HG02938 (cell line): Measurements from ENCODE around the gene CFB.
"Not testable (repeated sequence)": the region's sequence is repeated elsewhere in the genome, so short reads cannot be mapped to it uniquely, and the experiment has no call there.

Experiments used
- ATAC-seq: cut with Tn5 transposase; IDR thresholded peaks from one replicate; pipeline ENCODE4 v1.9.1; 2021; ENCODE audit warnings: mild to moderate bottlenecking, moderate library complexity; ENCODE audit not compliant: unreplicated experiment

Gene CFB

GRCh38 chr6:31945507-31946369 lies at the start of gene CFB:
TSS of gene CFB (plus strand) at chr6:31946095. CDS start at chr6:31946222, 127 bp downstream.
- ATAC-seq: no peak

GRCh38 chr6:31896493-31896855 lies 49.4 kb upstream of the CFB start:
- no peak for ATAC-seq

DNA sequence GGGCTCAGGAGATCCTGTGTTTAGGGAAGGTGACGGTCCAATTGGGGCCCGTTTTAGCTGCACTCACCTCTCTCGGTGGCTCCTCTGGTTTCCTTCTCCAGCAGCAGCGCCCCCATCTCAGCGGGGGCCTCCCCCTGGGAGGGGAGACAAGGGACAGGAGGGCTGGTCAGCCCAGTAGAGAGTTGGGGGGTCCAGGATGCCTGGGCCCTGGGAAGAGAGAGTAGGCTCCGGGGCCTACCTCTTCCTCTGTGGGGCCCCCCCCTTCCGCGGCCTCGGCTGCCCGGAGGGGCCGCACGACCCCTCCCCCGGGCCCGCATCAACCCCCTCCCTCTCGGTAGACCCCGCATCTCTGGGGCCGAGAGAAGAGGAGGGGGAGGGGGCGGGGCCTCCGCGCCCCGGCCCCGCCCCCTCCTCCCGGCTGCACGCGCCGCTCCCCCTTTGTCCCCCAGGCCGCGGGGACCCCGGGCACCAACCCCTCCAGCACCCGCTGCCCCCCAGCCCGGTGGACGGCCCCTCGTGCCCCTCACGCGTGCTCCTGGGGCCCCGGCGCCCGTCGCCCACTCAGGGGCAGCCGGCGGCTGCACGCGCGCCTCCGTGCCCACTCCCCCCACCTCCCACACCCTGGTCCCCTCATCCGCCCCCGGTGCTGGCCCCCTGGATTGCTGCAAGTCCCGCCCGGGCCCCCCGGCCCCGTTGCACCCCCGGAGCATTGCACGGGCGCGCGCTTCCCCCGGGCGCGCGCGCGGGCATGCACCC lies 48.9 kb upstream of the CFB start:
- ATAC-seq: no peak

DNA sequence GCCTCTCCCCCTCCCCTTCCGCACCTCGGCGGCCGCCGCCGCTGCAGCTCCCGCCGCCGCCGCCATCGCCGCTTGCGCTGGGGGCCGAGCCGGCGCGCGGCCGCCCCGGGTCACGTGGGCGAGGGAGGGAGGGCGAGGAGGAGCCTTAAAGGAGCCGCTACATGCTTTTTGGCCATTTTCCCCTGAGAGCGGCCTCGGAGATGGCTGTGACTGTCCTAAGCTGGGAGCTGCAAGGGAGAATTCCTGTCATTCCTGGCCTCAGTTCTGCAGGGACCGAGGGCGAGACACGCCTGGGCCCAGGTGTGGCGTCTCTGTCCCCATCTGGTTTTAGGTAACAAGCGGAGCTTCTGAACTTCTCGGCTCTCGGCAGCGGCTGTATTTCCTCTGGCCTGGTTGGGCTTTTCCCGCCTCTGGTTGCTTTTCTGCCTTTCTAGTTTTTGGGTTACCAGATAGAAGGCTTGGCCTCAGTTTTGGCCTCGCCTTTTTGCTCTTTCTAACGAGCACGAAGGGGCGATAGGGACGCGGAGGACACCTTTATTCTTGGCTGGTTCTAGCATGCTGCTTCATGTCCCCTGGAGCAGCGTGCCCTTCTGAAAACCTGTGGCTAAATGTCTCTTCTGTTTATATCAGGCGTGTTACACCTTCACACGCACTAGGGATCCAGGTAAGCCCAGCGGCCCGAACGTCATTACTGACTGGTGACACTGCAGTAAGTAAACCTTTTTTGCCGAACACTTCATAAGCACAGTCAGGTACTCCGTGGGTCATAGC lies 48.1 kb upstream of the CFB start, which contains the start of gene EHMT2:
TSS of gene EHMT2 (minus strand) at position 87 of the 771 bp plus-strand sequence. CDS start at position 66, 21 bp downstream.
- ATAC-seq: no peak

GRCh38 chr6:31898383-31899011 lies 47.4 kb upstream of the CFB start:
- no peak for ATAC-seq

DNA sequence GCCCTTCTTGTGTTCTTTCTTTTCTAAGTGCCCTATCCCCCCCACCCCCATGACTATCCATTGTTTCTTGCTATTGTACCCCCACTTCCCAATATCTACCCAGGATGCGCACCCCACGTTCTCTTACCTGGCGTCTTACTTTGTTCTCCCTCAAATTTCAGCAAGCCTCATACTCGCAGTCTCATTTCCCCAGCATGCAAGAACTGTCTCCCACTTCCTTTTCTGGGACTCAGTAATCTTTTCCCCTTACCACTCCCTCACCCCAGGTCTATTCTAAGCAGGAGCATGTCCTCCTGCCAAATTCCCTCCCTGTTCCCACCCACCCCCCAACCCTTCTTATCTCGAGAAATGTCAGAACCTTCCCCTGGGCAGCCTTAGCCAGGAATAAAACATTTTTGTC lies 46.7 kb upstream of the CFB start:
- ATAC-seq: no peak

DNA sequence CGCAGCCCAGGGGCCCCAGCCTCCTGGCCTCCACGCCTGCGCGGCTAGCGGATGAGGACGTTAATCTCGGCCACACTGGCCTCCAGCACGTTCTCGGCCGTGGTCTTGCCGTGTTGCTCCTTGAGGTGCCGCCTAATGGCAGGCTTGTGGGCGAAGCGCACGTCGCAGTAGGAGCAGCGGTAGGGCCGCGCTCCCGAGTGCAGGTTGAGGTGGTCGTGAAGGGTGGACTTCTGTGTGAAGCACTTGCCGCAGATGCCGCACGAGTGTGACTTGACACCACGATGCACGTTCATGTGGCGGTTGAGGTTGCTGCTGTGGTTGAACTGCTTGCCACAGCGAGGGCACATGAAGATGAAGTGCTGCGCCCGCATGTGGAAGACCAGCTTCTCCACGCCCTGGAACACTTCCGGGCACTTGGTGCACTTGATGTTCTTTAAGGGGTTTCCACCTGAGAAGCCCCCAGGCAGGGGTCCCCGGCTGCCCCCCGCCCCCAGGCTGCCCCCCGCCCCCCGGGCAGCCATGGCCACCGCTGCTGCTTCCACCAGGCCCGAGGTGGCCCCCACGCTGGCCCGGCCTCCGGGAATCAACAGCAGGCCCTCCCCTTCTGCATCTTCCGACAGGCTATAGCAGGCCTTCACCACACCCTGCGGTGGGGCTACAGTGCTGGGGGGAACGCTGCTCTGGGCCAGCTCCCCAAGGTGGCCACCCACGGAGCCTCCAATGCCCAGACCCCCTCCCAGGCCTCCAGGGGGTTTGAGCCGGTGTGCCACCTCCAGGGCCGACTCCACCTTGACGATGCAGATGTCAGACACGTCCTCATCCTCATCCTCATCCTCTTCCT lies 45.8 kb upstream of the CFB start:
- ATAC-seq: no peak

GRCh38 chr6:31900917-31901414 lies 44.9 kb upstream of the CFB start:
- ATAC-seq: no peak

DNA sequence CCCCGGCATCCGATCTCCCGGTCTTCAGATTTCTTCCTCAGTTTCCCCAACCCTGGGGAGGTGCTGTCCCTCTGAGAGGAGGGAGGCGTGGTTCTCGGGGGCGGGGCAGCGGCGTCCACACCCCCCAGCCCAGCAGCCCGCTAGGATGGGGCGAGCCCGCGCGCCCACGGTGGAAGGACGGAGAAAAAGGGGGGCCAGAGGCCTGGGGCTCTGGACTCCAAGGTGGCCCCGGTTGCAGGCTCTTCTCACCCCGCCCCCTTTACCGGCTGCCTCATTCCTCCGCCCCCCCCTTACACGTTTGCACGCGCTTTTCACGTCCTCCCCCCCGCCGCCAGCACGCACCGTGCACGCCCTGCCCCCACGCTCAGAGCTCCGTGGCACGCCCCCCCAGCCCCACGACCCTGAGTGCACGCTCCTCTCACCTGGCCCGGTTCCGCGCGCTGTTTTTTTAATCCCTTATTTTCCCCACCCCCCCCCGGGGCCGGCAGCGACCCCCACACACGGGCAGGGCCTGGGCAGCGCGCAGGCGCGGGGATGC lies 44.4 kb upstream of the CFB start:
- ATAC-seq: no peak

GRCh38 chr6:31901953-31902643 lies 43.8 kb upstream of the CFB start, which contains the start of gene ZBTB12:
TSS of gene ZBTB12 (minus strand) at chr6:31902086. CDS start at chr6:31901305, 781 bp downstream.
- no peak for ATAC-seq

GRCh38 chr6:31903957-31904356 lies 41.9 kb upstream of the CFB start:
- no peak for ATAC-seq

GRCh38 chr6:31905041-31905440 lies 40.9 kb upstream of the CFB start:
- no peak for ATAC-seq

DNA sequence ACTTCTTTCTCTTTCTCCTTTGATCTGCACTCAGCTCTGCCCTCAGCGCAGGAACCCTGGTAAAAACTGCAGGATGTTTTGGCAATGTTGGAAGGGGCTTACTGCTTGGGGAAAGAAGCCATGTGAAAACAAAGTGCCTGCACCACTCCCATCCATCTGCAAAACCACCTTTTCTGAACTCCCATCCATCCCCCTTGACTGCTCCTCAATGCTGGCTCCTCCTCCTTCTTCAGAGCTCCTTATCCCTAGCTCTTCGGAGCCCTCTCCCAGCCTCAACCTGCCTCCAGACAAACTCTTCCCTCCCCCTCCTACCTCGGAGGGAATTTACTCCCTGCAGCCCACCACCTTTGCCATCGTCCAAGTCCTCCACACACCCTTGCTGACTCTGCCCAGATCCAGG lies 39.8 kb upstream of the CFB start:
- no peak for ATAC-seq

DNA sequence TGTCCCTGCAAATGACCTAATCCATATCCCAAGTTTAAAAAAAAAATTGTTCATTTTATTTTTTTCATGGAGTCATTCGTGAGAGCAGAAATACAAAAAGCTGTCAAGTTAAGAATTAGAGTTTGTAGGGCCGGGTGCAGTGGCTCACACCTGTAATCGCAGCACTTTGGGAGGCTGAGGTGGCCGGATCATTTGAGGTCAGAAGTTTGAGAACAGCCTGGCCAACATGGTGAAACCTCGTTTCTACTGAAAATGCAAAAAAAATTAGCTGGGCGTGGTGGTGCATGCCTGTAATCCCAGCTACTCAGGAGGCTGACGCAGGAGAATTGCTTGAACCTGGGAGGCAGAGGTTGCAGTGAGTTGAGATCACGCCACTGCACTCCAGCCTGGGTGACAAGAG lies 39.2 kb upstream of the CFB start:
- ATAC-seq: not testable (repeated sequence)

DNA sequence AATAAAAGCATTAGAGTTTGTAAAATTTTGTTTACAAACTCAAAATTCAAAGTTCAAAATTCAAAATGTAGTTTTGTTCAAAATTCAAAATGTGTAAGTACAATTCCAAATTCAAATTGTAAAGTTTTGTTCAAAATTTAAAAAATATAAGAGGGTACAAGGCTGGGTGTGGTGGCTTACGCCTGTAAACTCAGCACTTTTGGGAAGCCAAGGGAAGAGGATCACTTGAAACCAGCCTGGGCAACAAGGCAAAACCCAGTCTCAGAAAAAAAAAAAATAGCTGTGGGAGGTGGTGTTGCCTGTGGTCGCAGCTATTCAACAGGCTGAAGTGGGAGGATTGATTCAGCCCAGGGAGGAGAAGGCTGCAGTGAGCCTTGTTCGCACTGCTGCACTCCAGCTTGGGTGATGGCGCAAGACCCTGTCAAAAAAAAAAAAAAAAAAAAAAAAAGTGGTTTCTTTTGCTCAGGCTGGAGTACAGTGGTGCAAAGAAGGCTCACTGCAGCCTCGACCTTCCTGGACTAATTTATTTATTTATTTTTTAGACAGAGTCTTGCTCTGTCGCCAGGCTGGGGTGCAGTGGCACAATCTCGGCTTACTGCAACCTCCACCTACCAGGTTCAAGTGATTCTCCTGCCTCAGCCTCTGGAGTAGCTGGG lies 38.6 kb upstream of the CFB start:
- no peak for ATAC-seq

- ATAC-seq: not testable (repeated sequence)
Measured at GRCh38 chr6:31908255-31908654, 37.6 kb upstream of the CFB start.

- ATAC-seq: peak; percentile 88
Measured at GRCh38 chr6:31908791-31909190, 37.1 kb upstream of the CFB start.

- ATAC-seq: not testable (repeated sequence)
Measured at GRCh38 chr6:31909298-31909697, 36.6 kb upstream of the CFB start.
